Prostate gland (tissue), 2 donors: Measurements from ENCODE around the gene LRBA.

ENCODE experiments used
- POLR2A ChIP-seq: fragments of 450-650 bp; IDR thresholded peaks from one replicate; pipeline ENCODE4 v1.6.1; 2016; ENCODE audit warnings: antibody characterized with exemption, mild to moderate bottlenecking
- POLR2AphosphoS5 ChIP-seq: sonication (generic); formaldehyde crosslinking; IDR thresholded peaks from one replicate; pipeline ENCODE4 v1.6.1; 2017; ENCODE audit warnings: antibody characterized with exemption
- TF ChIP-seq, protein P1 (sequence below), 4 experiments: fragments of 200-600 bp in 2 of 4; fragments of 450-650 bp in 2 of 4; sonication (generic) in 2 of 4; IDR thresholded peaks; 1 replicate in 3 of 4; 2 replicates in 1 of 4; pipeline ENCODE4 v1.5.1; 2016 to 2019; ENCODE audit warnings: antibody characterized with exemption in 4 of 4, mild to moderate bottlenecking in 2 of 4, moderate library complexity in 2 of 4

DNA sequence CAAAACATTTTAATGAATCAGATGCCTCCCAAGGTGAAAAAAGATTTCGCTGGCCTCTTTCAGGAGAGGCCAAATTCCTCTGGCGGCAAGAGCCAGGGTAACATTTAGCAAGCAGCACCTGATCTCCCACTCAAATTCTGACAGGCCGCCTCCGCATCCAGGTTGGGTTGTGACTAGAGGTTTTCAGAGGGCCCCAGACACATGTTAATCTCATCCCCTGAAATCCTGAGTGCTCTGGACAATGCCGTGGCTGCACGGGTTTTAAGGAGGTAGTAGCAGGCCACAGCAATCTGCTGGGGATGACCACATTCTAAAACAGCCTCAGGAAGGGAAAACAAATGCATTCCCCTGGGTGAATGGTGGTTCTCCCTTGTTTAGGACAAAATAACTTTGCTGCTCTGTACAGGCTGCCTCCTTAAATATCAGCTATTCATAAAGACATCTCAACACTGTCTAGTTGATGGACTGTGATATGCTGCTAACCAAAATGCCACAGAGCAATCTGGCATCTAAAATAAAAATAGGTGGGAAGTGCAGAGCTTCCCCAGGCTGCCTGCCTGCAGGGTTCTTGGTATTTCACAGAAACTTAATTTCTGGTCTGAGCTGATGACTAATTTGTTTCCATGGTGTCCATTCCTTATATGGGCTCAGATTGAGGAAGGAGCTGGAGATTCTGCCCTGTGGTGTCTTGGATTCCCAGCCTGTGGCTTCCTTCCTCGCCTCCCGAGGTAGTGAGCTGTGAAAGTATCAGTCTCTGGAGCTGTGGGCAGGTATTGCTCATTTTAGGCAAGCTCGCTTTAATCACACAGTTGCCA is 734.8 kb downstream of the LRBA start:
- TF ChIP-seq, protein P1, sequence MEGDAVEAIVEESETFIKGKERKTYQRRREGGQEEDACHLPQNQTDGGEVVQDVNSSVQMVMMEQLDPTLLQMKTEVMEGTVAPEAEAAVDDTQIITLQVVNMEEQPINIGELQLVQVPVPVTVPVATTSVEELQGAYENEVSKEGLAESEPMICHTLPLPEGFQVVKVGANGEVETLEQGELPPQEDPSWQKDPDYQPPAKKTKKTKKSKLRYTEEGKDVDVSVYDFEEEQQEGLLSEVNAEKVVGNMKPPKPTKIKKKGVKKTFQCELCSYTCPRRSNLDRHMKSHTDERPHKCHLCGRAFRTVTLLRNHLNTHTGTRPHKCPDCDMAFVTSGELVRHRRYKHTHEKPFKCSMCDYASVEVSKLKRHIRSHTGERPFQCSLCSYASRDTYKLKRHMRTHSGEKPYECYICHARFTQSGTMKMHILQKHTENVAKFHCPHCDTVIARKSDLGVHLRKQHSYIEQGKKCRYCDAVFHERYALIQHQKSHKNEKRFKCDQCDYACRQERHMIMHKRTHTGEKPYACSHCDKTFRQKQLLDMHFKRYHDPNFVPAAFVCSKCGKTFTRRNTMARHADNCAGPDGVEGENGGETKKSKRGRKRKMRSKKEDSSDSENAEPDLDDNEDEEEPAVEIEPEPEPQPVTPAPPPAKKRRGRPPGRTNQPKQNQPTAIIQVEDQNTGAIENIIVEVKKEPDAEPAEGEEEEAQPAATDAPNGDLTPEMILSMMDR (IDR thresholded peaks at IDR 0.05): no peak
- no peak for TF ChIP-seq POLR2A
- no peak for TF ChIP-seq POLR2AphosphoS5
